GM12878 (cell line): Measurements from ENCODE around the gene TCOF1. TPM values are rescaled to one million over a fixed set of nuclear protein-coding genes. Genes with fewer than 3 reads are reported as not detected.

ENCODE experiments used
- BHLHE40 ChIP-seq, 2 experiments: fragments of 450-650 bp in 1 of 2; IDR thresholded peaks; 2 replicates each; pipeline ENCODE4 v1.6.1; 2011 to 2017; ENCODE audit warnings: low read depth in 2 of 2, borderline replicate concordance in 1 of 2, improper control_type of control experiment in 1 of 2, low read length in 1 of 2, mild to moderate bottlenecking in 1 of 2
- CBX3 ChIP-seq: fragments of 200-600 bp; sonication (generic); IDR thresholded peaks from 2 replicates; pipeline ENCODE4 v1.6.1; 2016; ENCODE audit warnings: low read depth, borderline replicate concordance
- CREM ChIP-seq: IDR thresholded peaks from 2 replicates; pipeline ENCODE4 v1.6.1; 2014; ENCODE audit warnings: antibody characterized with exemption, low read depth
- HDAC2 ChIP-seq: fragments of 200-600 bp; sonication (generic); IDR thresholded peaks from 2 replicates; pipeline ENCODE4 v1.6.1; 2017
- MEF2B ChIP-seq: fragments of 450-650 bp; IDR thresholded peaks from 2 replicates; pipeline ENCODE4 v1.6.1; 2018; ENCODE audit warnings: mild to moderate bottlenecking, moderate library complexity; ENCODE audit not compliant: partially characterized antibody, poor library complexity, severe bottlenecking
- NBN ChIP-seq: fragments of 450-650 bp; IDR thresholded peaks from 2 replicates; pipeline ENCODE4 v1.6.1; 2016
- NFXL1 ChIP-seq: fragments of 450-650 bp; IDR thresholded peaks from 2 replicates; pipeline ENCODE4 v1.6.1; 2017; ENCODE audit warnings: antibody characterized with exemption, mild to moderate bottlenecking, borderline replicate concordance
- NR2C1 ChIP-seq: fragments of 450-650 bp; IDR thresholded peaks from 2 replicates; pipeline ENCODE4 v1.6.1; 2017; ENCODE audit warnings: antibody characterized with exemption, mild to moderate bottlenecking, moderate library complexity
- NR2C2 ChIP-seq: IDR thresholded peaks from 2 replicates; pipeline ENCODE4 v1.6.1; 2011; ENCODE audit warnings: borderline replicate concordance, low read depth; ENCODE audit not compliant: control insufficient read depth, insufficient read length
- RBBP5 ChIP-seq: fragments of 200-600 bp; sonication (generic); conservative IDR thresholded peaks from 2 replicates; pipeline ENCODE4 v1.6.1; 2016
- RFX5 ChIP-seq: IDR thresholded peaks from 2 replicates; pipeline ENCODE4 v1.6.1; 2011; ENCODE audit warnings: low read depth, low read length, improper control_type of control experiment
- SP1 ChIP-seq: IDR thresholded peaks from one replicate; pipeline ENCODE4 v1.6.1; 2011; ENCODE audit warnings: low read depth, low read length
- TAF1 ChIP-seq: IDR thresholded peaks from 2 replicates; pipeline ENCODE4 v1.6.1; 2011; ENCODE audit warnings: mild to moderate bottlenecking, low read depth, low read length, borderline replicate concordance
- TCF12 ChIP-seq: IDR thresholded peaks from 2 replicates; pipeline ENCODE4 v1.6.1; 2011; ENCODE audit warnings: low read depth, mild to moderate bottlenecking, low read length
- ZNF622 ChIP-seq: fragments of 450-650 bp; IDR thresholded peaks from 2 replicates; pipeline ENCODE4 v1.6.1; 2017; ENCODE audit warnings: mild to moderate bottlenecking, inconsistent platforms
- polyA plus RNA-seq, 11 experiments: library from polyadenylated mRNA; depleted of rRNA in 4 of 11; unstranded in 6 of 11; stranded (reverse) in 5 of 11; fragments of >200 nt; fragmentation: Nextera tagmentation in 4 of 11; fragmentation: Illumina TruSeq in 1 of 11; extraction: Ambion mirVana in 4 of 11; extraction: Trizol in 1 of 11; gene quantifications; 1 replicate in 1 of 11; 2 replicates in 10 of 11; pipeline versions ENCODE4 v1.2.1 to v1.2.3, GENCODE V29; 2011 to 2016; ENCODE audit warnings: inconsistent platforms in 2 of 11, missing spikeins in 2 of 11, low read depth in 1 of 11
- total RNA-seq, 4 experiments: library from RNA; depleted of rRNA in 3 of 4; stranded (reverse); fragments of >200 nt in 3 of 4; fragmentation: Illumina TruSeq in 1 of 4; extraction: Trizol in 1 of 4; gene quantifications; 2 replicates each; pipeline versions ENCODE4 v1.2.1 to v1.2.3, GENCODE V29; 2013 to 2021
- TF ChIP-seq, protein P1 (sequence below): fragments of 450-650 bp; IDR thresholded peaks from 2 replicates; pipeline ENCODE4 v1.6.1; 2017; ENCODE audit warnings: mild to moderate bottlenecking, low read depth, inconsistent platforms; ENCODE audit not compliant: poor library complexity, severe bottlenecking
- TF ChIP-seq, protein P2 (sequence below): fragments of 450-650 bp; formaldehyde crosslinking; IDR thresholded peaks from 2 replicates; pipeline ENCODE4 v1.4.0; 2022; ENCODE audit warnings: mild to moderate bottlenecking, moderate library complexity
- TF ChIP-seq, protein P3 (sequence below): fragments of 450-650 bp; formaldehyde crosslinking; IDR thresholded peaks from 2 replicates; pipeline ENCODE4 v1.4.0; 2020; ENCODE audit warnings: mild to moderate bottlenecking, moderate library complexity
- TF ChIP-seq, protein P4 (sequence below): IDR thresholded peaks from 2 replicates; pipeline ENCODE4 v1.6.1; 2012; ENCODE audit warnings: low read length, inconsistent platforms

TCOF1 gene
- total and polyA plus RNA-seq, 10 of the 15 experiments (the other 5 are each of a cell fraction or from before 2014, with no cell fraction given) = 8.7 to 83.9 (median 38.9) TPM

DNA sequence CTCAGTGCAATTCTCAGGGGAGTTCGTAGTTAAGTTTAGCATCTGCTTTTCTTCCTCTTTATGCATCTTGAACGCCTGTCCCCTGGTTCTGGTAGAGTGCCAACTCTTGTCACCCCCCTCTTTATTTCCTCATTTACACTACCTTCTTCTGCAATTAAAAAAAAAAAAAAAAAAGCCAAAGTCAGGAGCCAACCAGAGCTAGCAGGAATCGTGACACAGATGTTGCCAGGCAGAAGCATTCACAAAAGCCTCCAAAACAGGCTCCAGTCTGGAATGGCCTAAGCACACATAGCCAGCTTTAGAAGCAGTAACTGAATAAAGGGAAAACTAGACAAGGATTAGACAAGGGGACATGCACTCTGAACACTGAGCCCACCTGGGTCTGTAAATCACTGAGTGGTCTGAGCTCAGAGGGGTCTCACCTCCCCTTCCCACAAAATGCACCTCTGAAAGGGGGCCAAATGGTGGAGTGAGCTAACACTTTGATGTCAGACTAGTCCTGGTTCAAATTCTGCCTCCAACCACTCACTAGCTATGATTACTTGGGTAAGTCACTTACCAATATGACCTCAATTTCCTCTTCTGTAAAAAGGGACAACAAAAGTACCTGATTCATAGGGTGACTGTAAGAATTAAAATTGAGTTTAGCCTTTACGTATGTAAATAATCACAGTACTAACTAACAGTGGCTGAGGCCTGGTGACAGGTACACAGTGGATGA, 53.2 kb downstream of the TCOF1 start (continued):
- TF ChIP-seq MEF2B (peak; percentile 78), HDAC2 (no peak), CREM (peak; percentile 77; the same call in 1 of the 2 replicates), RBBP5 (no peak), NR2C2 (no peak), SP1 (no peak), ZNF622 (no peak), RFX5 (peak; percentile 99), NR2C1 (no peak), NBN (no peak; the same call in 1 of the 2 replicates), TAF1 (peak; percentile 71), TCF12 (no peak), CBX3 (no peak), BHLHE40 (IDR thresholded peaks at IDR 0.05; ENCODE audit: borderline replicate concordance in 1 of 2, low read depth in 2 of 2, low read length in 1 of 2) (peak in 1 of 2 experiments; percentile 43; a peak in 1 of 4 replicates), NFXL1 (no peak)
- TF ChIP-seq, protein P1, sequence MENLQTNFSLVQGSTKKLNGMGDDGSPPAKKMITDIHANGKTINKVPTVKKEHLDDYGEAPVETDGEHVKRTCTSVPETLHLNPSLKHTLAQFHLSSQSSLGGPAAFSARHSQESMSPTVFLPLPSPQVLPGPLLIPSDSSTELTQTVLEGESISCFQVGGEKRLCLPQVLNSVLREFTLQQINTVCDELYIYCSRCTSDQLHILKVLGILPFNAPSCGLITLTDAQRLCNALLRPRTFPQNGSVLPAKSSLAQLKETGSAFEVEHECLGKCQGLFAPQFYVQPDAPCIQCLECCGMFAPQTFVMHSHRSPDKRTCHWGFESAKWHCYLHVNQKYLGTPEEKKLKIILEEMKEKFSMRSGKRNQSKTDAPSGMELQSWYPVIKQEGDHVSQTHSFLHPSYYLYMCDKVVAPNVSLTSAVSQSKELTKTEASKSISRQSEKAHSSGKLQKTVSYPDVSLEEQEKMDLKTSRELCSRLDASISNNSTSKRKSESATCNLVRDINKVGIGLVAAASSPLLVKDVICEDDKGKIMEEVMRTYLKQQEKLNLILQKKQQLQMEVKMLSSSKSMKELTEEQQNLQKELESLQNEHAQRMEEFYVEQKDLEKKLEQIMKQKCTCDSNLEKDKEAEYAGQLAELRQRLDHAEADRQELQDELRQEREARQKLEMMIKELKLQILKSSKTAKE = peak; percentile 72
- TF ChIP-seq, protein P2, sequence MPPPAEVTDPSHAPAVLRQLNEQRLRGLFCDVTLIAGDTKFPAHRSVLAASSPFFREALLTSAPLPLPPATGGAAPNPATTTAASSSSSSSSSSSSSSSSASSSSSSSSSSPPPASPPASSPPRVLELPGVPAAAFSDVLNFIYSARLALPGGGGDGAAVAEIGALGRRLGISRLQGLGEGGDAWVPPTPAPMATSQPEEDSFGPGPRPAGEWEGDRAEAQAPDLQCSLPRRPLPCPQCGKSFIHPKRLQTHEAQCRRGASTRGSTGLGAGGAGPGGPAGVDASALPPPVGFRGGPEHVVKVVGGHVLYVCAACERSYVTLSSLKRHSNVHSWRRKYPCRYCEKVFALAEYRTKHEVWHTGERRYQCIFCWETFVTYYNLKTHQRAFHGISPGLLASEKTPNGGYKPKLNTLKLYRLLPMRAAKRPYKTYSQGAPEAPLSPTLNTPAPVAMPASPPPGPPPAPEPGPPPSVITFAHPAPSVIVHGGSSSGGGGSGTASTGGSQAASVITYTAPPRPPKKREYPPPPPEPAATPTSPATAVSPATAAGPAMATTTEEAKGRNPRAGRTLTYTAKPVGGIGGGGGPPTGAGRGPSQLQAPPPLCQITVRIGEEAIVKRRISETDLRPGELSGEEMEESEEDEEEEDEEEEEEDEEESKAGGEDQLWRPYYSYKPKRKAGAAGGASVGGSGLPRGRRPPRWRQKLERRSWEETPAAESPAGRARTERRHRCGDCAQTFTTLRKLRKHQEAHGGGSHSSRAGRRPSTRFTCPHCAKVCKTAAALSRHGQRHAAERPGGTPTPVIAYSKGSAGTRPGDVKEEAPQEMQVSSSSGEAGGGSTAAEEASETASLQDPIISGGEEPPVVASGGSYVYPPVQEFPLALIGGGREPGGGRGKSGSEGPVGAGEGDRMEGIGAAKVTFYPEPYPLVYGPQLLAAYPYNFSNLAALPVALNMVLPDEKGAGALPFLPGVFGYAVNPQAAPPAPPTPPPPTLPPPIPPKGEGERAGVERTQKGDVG (CRISPR knock-in tag) = peak; percentile 85
- TF ChIP-seq, protein P3, sequence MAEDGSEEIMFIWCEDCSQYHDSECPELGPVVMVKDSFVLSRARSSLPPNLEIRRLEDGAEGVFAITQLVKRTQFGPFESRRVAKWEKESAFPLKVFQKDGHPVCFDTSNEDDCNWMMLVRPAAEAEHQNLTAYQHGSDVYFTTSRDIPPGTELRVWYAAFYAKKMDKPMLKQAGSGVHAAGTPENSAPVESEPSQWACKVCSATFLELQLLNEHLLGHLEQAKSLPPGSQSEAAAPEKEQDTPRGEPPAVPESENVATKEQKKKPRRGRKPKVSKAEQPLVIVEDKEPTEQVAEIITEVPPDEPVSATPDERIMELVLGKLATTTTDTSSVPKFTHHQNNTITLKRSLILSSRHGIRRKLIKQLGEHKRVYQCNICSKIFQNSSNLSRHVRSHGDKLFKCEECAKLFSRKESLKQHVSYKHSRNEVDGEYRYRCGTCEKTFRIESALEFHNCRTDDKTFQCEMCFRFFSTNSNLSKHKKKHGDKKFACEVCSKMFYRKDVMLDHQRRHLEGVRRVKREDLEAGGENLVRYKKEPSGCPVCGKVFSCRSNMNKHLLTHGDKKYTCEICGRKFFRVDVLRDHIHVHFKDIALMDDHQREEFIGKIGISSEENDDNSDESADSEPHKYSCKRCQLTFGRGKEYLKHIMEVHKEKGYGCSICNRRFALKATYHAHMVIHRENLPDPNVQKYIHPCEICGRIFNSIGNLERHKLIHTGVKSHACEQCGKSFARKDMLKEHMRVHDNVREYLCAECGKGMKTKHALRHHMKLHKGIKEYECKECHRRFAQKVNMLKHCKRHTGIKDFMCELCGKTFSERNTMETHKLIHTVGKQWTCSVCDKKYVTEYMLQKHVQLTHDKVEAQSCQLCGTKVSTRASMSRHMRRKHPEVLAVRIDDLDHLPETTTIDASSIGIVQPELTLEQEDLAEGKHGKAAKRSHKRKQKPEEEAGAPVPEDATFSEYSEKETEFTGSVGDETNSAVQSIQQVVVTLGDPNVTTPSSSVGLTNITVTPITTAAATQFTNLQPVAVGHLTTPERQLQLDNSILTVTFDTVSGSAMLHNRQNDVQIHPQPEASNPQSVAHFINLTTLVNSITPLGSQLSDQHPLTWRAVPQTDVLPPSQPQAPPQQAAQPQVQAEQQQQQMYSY (CRISPR knock-in tag) = peak; percentile 88
- TF ChIP-seq, protein P4, sequence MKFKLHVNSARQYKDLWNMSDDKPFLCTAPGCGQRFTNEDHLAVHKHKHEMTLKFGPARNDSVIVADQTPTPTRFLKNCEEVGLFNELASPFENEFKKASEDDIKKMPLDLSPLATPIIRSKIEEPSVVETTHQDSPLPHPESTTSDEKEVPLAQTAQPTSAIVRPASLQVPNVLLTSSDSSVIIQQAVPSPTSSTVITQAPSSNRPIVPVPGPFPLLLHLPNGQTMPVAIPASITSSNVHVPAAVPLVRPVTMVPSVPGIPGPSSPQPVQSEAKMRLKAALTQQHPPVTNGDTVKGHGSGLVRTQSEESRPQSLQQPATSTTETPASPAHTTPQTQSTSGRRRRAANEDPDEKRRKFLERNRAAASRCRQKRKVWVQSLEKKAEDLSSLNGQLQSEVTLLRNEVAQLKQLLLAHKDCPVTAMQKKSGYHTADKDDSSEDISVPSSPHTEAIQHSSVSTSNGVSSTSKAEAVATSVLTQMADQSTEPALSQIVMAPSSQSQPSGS = no peak
